HG03135 (cell line): ENCODE data around the gene KRT8.

Experiments used
- ATAC-seq: cut with Tn5 transposase; IDR thresholded peaks from one replicate; pipeline ENCODE4 v1.9.1; 2021; ENCODE audit warnings: mild to moderate bottlenecking, moderate library complexity; ENCODE audit not compliant: unreplicated experiment

The KRT8 gene

GRCh38 chr12:52849511-52849910 lies 55.4 kb downstream of the KRT8 start:
- no peak for ATAC-seq

- ATAC-seq: no peak
Observed at GRCh38 chr12:52848661-52849255, 56.1 kb downstream of the KRT8 start, which contains the start of gene KRT78. Gene KRT78, minus strand, starts transcription at chr12:52848994. Its CDS starts 64 bp downstream, at chr12:52848930.

- no peak for ATAC-seq
Observed at GRCh38 chr12:52847335-52848102, 57.4 kb downstream of the KRT8 start.
